Thymus (tissue), 11 donors: Measurements from ENCODE around the gene BID. TPM values are rescaled to one million over a fixed set of nuclear protein-coding genes. Genes with fewer than 3 reads are reported as not detected.

Experiments used
- DNase-seq, 9 donors: peaks; one replicate each; pipeline ENCODE4 v3.0.0-alpha.2; 2013; ENCODE audit warnings: low spot score in 9 of 9, low read depth in 6 of 9, missing footprints in 1 of 9
- H3K27ac ChIP-seq, 2 donors: one replicate each; pipeline ENCODE4 v1.5.1; 2013; ENCODE audit warnings: control low read depth in 1 of 2, low read depth in 1 of 2, low read length in 1 of 2, mild to moderate bottlenecking in 1 of 2, moderate library complexity in 1 of 2
- H3K27me3 ChIP-seq, 2 donors: one replicate each; pipeline ENCODE4 v1.5.1; 2013; ENCODE audit warnings: low read length in 1 of 2; ENCODE audit not compliant: control insufficient read depth in 2 of 2, insufficient read depth in 1 of 2
- H3K36me3 ChIP-seq, 2 donors: one replicate each; pipeline ENCODE4 v1.5.1; 2013; ENCODE audit warnings: low read length in 1 of 2, mild to moderate bottlenecking in 1 of 2, moderate library complexity in 1 of 2; ENCODE audit not compliant: control insufficient read depth in 2 of 2, insufficient read depth in 2 of 2
- H3K4me1 ChIP-seq, 2 donors: one replicate each; pipeline ENCODE4 v1.5.1; 2013; ENCODE audit warnings: low read length in 2 of 2; ENCODE audit not compliant: control insufficient read depth in 2 of 2, insufficient read depth in 2 of 2
- H3K4me3 ChIP-seq, 2 donors: one replicate each; pipeline ENCODE4 v1.5.1; 2013; ENCODE audit warnings: low read length in 2 of 2, control low read depth in 1 of 2, mild to moderate bottlenecking in 1 of 2
- H3K9me3 ChIP-seq, 2 donors: one replicate each; pipeline ENCODE4 v1.5.1; 2013; ENCODE audit warnings: low read length in 1 of 2, mild to moderate bottlenecking in 1 of 2; ENCODE audit not compliant: control insufficient read depth in 2 of 2, insufficient read depth in 1 of 2
- WGBS: extraction: QIAGEN DNeasy Blood & Tissue Kit; methylation state at CpG from one replicate; pipeline ENCODE4 v1.1.7; 2013; 5-methylcytosine and 5-hydroxymethylcytosine counted together
- polyA plus RNA-seq: library from polyadenylated mRNA; stranded (reverse); fragments of 200-250 nt; gene quantifications from one replicate; pipeline ENCODE4 v1.2.3, GENCODE V29; 2013
- total RNA-seq: library from RNA; stranded (reverse); fragments of 120-200 nt; gene quantifications from one replicate; pipeline ENCODE4 v1.2.4, GENCODE V29; 2013
- donor health status: healthy.

The BID gene
- total and polyA plus RNA-seq, 2 donors, result 32.5 to 46.7 TPM

- no peaks in the 10 kb centered on the region for H3K4me1 ChIP-seq
- 81% methylated on average over 6 of the region's 6 CpGs for WGBS
- no peaks in the 10 kb centered on the region for H3K9me3 ChIP-seq
- DNase-seq, result no peak
- H3K4me3 ChIP-seq, result no peak overlapping the region
- peaks cover 0 to 10% of the 10 kb centered on the region in 2 donors for H3K36me3 ChIP-seq
- H3K27me3 ChIP-seq, result no peaks in the 10 kb centered on the region
- no peak overlapping the region for H3K27ac ChIP-seq
Observed at GRCh38 chr22:17751596-17751995, 22.7 kb downstream of the BID start.

- Histone ChIP-seq H3K9me3 (no peaks in the 10 kb centered on the region), H3K4me1 (no peaks in the 10 kb centered on the region), H3K27me3 (no peaks in the 10 kb centered on the region), H3K4me3 (no peak overlapping the region), H3K27ac (no peak overlapping the region), H3K36me3 (peaks cover 0 to 10% of the 10 kb centered on the region in 2 donors)
- WGBS, result 97% methylated on average over 35 of the region's 35 CpGs
- DNase-seq, result no peak
Observed at GRCh38 chr22:17749605-17750395, 24.5 kb downstream of the BID start.

- H3K9me3 ChIP-seq, result no peaks in the 10 kb centered on the region
- H3K27ac ChIP-seq, result no peak overlapping the region
- 94% methylated on average over 40 of the region's 40 CpGs for WGBS
- no peak overlapping the region for H3K4me3 ChIP-seq
- H3K4me1 ChIP-seq, result no peaks in the 10 kb centered on the region
- no peak for DNase-seq
- H3K27me3 ChIP-seq, result no peaks in the 10 kb centered on the region
- peaks cover 0 to 14% of the 10 kb centered on the region in 2 donors for H3K36me3 ChIP-seq
Observed at GRCh38 chr22:17748555-17749353, 25.5 kb downstream of the BID start.

- Histone ChIP-seq H3K36me3 (peaks cover 0 to 20% of the 10 kb centered on the region in 2 donors), H3K27ac (no peak overlapping the region), H3K4me3 (no peak overlapping the region), H3K27me3 (no peaks in the 10 kb centered on the region), H3K9me3 (no peaks in the 10 kb centered on the region), H3K4me1 (peaks cover 0 to 3% of the 10 kb centered on the region in 2 donors)
- DNase-seq, result no peak
- 97% methylated on average over 10 of the region's 10 CpGs for WGBS
Observed at GRCh38 chr22:17746916-17747315, 27.4 kb downstream of the BID start.

- no peak for DNase-seq
- H3K9me3 ChIP-seq, result no peaks in the 10 kb centered on the region
- no peak overlapping the region for H3K27ac ChIP-seq
- H3K4me3 ChIP-seq, result no peak overlapping the region
- H3K36me3 ChIP-seq, result peaks cover under 1 to 20% of the 10 kb centered on the region in 2 donors
- WGBS, result 93% methylated on average over 7 of the region's 7 CpGs
- peaks cover 0 to 3% of the 10 kb centered on the region in 2 donors for H3K4me1 ChIP-seq
- no peaks in the 10 kb centered on the region for H3K27me3 ChIP-seq
Observed at GRCh38 chr22:17744430-17744829, 29.8 kb downstream of the BID start.

- 95% methylated on average over 25 of the region's 25 CpGs for WGBS
- DNase-seq, result no peak
- peaks cover 5 to 24% of the 10 kb centered on the region in 2 donors for H3K36me3 ChIP-seq
Observed at GRCh38 chr22:17743661-17744411, 30.4 kb downstream of the BID start.

GRCh38 chr22:17742527-17742902, 31.8 kb downstream of the BID start:
- H3K4me1 ChIP-seq, result peaks cover 0 to 3% of the 10 kb centered on the region in 2 donors
- H3K36me3 ChIP-seq, result peaks cover 18 to 32% of the 10 kb centered on the region in 2 donors
- no peaks in the 10 kb centered on the region for H3K27me3 ChIP-seq
- no peak overlapping the region for H3K27ac ChIP-seq
- DNase-seq, result peak; percentile 26 to 76 (median 47)
- 76% methylated on average over 9 of the region's 9 CpGs for WGBS
- no peak overlapping the region for H3K4me3 ChIP-seq
- H3K9me3 ChIP-seq, result no peaks in the 10 kb centered on the region

More at GRCh38 chr22:17743661-17744411, 30.4 kb downstream of the BID start:
- Histone ChIP-seq H3K4me3 (no peak overlapping the region), H3K9me3 (no peaks in the 10 kb centered on the region), H3K27me3 (no peaks in the 10 kb centered on the region), H3K27ac (no peak overlapping the region), H3K4me1 (peaks cover 0 to 3% of the 10 kb centered on the region in 2 donors)

GRCh38 chr22:17741866-17742526, 32.3 kb downstream of the BID start:
- WGBS, result 81% methylated on average over 18 of the region's 18 CpGs
- Histone ChIP-seq H3K4me1 (peaks cover 0 to 3% of the 10 kb centered on the region in 2 donors), H3K36me3 (peaks cover 22 to 35% of the 10 kb centered on the region in 2 donors), H3K27ac (peak overlapping the region in 1 of 2 donors; percentile 26), H3K4me3 (no peak overlapping the region), H3K27me3 (no peaks in the 10 kb centered on the region), H3K9me3 (no peaks in the 10 kb centered on the region)
- no peak for DNase-seq
